HG02678 (cell line): ENCODE data around the gene PTPN7.
"Not testable (repeated sequence)": the region's sequence is repeated elsewhere in the genome, so short reads cannot be mapped to it uniquely, and the experiment has no call there.

ENCODE experiments used
- ATAC-seq: cut with Tn5 transposase; IDR thresholded peaks from one replicate; pipeline ENCODE4 v1.9.1; 2021; ENCODE audit warnings: mild to moderate bottlenecking, moderate library complexity; ENCODE audit not compliant: unreplicated experiment

Gene PTPN7

DNA sequence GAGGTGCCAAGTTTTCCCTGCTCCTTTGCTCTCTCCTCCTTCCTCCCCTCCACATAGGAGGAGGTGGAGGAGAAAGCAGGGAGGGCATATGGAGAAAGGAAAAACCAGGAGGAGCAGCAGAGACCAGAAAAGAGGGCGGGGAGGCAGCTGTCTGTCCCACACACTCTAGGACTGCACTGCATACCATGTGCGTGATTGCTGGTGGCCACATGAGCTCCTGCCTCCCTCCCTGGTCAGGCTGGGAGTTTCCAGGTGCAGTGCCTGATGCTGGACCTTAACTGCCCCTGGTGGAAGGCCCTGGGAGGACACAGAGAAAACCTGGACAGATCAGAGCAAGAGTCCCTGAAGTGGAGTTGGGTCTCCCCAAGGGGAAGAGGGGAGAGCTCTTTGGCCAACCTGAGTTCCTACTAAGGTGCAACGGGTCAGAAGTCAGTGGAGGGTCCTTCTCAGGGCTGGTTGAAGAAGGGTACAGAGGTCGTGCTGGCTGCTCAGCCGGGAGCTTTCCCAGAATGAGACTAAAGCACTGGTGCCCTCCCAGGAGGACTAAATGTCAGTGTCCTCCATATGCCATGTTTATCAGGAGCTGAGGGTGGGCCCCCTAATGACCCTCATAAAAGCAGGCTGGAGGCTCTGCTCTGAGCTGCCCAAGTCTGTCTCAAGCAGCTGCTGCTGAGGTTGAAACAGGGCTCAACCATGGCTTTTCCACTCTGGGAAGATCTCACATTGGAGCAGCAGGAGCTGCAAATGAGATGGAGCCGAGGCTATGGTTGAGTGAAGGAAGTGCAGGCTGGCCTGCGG is 29.7 kb upstream of the PTPN7 start:
- ATAC-seq: no peak

GRCh38 chr1:202189001-202189790 is 28.8 kb upstream of the PTPN7 start:
- ATAC-seq: no peak

DNA sequence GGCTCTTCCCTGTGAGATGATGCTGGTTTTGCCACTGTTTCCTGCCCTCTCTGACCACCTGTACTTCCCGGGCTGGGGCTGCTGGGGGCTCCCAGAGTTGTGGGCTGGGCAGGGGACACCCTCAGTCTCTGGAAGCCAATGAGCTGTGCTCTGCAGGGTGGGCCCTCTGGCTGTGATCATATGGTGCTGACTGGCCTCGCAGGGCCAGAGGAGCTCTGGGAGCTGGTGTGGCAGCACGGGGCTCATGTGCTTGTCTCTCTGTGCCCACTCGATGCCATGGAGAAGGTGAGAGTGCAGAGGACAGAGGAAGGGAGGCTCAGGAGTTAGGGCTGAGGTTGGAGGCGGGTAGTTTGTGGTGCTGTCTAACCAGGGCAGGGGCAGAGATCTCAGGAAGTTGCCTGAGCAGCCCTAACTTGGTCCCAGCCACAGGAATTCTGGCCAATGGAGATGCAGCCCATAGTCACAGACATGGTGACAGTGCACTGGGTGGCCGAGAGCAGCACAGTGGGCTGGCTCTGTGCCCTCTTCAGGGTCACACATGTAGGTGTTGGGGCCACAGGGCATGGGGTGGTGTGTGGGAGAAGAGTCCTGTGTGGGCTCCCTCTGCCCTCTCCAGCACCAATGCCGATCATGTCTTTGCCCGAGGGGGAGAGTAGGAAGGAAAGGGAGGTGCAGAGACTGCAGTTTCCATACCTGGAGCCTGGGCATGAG is 27.4 kb upstream of the PTPN7 start:
- no peak for ATAC-seq

- ATAC-seq: no peak
These were observed 26.8 kb upstream of the PTPN7 start for GRCh38 chr1:202187041-202187671.

DNA sequence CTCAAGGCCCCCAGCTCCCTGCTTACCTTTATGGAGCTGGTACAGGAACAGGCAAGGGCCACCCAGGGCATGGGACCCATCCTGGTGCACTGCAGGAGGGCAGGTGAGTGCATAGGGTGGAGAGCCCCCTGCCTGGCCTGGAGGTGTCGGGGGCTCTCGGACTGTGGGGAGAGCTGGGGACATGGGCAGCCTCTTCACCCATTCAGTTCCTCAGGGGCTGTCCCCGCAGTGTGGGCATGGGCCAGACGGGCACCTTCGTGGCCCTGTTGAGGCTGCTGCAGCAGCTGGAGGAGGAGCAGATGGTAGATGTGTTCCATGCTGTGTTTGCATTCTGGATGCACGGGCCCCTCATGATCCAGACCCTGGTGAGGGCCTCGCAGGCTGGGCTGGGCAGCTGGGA is 25.9 kb upstream of the PTPN7 start:
- ATAC-seq: no peak

- no peak for ATAC-seq
These were observed 24.5 kb upstream of the PTPN7 start for GRCh38 chr1:202184750-202185460.

- ATAC-seq: no peak
These were observed 21.9 kb upstream of the PTPN7 start for GRCh38 chr1:202182040-202182877.

DNA sequence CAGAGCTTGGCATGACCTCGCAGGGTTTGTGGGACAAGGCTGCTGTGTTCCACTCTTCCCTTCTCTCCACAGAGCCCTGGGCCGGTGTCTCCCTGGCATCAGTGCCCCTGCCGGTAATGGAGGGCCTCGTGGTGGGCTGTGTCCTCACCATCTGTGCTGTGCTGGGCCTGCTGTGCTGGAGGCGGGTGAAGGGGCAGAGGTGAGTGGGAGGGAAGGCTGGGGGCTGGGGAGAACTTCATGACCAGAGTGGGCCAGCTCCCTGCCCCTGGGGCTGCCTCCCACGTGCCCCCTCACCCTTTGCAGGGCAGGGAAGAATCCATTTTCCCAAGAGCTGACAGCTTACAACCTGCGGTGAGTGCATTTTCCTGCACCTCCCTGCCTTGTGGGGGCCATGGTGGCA is 21.2 kb upstream of the PTPN7 start:
- no peak for ATAC-seq

DNA sequence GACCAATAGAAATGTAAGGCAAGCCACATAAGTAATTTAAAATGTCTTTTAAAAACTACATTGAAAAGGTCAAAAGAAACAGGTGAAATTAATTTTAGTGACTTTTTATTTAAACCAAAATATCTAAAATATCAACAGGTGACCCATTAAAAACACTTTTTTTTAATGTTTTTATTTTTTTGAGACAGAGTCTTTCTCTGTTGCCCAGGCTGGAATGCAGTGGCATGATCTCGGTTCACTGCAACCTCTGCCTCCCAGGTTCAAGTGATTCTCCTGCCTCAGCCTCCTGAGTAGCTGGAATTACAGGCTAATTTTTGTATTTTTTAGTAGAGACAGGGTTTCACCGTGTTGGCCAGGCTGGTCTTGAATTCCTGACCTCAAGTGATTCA is 20.3 kb upstream of the PTPN7 start:
- ATAC-seq: not testable (repeated sequence)

GRCh38 chr1:202179828-202180750 is 19.7 kb upstream of the PTPN7 start:
- no peak for ATAC-seq

DNA sequence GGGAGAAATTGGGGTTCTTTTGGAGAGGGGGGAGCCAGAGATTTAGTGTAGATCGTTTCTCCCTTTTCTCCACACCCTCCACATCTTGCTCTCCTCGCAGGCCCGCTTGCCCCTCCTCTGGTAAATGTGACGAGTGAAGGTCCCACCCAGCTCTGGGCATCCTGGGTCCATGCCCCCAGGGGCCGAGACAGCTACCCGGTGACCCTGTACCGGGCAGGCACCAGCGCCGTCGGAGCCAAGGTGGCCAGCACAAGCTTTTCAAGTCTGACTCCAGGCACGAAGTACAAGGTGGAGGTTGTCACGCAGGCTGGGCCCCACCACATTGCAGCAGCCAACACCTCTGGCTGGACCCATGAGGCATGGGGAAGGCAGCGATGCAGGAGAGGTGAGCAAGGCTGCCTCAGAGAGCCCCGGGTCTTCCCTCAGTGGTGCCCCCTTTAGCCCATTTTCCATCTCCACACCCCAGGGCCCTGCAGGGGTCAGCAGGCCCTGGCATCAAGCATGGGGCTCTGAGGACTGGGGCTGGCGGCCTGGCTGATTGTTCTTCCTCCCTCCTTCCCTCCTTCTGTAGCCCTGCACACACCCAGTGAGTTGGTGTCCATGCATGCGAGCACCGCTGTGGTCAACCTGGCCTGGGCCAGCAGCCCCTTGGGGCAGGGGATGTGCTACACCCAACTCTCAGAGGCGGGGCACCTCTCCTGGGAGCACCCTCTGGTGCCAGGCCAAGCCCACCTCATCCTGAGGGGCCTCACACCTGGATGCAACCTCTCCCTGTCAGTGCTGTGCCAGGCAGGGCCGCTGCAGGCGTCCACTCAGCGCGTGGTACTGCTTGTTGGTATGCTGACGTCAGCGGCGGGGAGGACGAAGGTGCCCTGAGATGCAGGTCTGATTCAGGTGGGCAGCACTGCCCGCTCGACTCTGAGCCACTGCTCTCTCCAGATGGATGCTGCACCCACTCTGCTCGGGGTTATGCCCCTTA is 16.8 kb upstream of the PTPN7 start:
- ATAC-seq: no peak

DNA sequence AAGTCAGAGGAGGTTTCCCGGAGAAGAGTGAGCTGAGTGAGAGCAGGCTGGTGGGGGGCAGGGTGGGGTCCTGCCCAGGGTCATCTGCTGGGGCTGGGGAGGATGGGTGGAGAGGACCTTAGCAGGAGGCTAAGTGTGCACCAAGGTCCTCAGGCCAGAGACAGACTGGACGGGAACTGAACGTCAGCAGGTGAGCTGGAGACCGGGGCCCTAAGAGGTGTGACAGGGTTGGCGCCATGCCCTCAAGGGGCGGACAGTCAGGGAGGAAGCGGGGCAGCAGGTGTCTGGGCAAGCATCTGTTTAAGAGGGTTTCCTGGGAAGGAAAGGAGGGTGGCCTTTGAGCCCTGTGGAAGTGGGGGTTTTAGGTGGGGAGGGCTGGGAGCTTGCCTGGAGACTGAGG is 13.6 kb upstream of the PTPN7 start:
- ATAC-seq: no peak

GRCh38 chr1:202172015-202172355 is 11.6 kb upstream of the PTPN7 start:
- no peak for ATAC-seq

DNA sequence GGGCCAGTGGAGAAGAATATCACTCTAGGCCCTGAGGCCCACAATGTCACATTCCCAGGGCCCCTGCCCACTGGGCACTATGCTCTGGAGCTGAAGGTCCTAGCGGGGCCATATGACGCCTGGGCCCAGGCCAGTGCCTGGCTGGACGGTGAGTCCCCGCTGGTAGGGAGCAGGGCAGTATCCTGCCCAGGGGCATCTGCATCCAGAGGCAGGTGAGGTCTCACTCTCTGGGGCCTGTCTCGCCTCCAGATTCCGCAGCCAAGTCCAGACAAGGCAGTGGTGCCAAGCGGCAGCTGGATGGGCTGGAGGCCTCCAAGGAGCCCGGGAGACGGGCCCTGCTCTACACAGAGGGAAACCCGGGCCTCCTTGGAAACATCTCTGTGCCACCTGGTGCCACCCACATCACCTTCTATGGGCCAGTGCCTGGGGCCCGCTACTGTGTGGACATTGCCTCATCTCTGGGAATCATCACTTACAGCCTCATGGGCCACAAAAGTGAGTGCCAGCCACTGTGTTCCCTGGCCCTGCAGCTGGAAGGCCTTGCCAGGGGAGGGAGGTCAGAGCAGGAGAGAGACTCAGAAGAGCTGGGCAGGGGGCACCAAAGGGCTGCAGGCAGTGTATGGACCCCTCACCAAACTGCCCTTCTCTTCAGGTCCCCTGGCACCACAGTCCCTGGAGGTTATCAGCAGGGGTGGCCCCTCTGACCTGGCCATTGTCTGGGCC is 11.1 kb upstream of the PTPN7 start:
- no peak for ATAC-seq

- ATAC-seq: no peak
These were observed 10.3 kb upstream of the PTPN7 start for GRCh38 chr1:202170726-202171125.

DNA sequence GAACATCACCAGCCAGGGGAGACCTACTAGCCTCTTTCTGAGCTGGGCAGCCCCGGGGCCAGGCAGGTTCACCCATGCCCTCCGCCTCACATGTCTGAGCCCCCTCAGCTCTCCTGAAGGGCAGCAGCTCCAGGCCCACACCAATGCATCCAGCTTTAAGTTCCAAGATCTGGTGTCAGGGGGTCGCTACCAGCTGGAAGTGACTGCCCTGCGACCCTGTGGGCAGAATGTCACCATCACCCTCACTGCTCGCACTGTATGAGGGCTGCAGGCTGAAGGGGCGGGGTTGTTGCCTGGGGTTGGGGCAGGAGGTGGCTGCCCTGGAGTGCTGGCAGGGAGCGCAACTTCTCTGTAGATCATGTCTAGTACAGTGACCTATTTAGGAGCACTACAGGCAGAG is 8.5 kb upstream of the PTPN7 start:
- ATAC-seq: no peak
